NCI-H774 (cell line): ENCODE results near the gene SLC35F3.

Experiments used
- DNase-seq: peaks from one replicate; lab custom pipeline; 2025; lab: John Stamatoyannopoulos, UW

The SLC35F3 gene

DNA sequence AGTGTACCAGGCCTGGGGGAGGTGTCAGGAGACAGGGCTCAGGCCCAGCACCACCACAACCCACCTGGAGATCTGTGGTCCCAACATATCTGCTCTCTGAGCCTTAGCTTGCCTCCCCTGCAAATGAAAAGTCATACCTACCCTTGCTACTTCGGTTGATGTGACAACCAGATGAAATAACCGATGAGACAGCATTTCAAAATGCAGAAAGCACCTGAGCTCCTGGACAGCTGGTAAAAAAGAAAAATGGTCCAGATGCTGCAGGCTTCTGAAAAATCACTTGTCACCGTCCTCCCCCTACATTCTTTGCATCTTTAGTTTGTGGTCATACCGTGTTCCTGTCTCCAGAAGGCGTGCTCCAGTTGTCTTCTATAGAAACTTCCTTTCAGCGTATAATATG lies 416.8 kb downstream of the SLC35F3 start:
- no peak for DNase-seq

DNA sequence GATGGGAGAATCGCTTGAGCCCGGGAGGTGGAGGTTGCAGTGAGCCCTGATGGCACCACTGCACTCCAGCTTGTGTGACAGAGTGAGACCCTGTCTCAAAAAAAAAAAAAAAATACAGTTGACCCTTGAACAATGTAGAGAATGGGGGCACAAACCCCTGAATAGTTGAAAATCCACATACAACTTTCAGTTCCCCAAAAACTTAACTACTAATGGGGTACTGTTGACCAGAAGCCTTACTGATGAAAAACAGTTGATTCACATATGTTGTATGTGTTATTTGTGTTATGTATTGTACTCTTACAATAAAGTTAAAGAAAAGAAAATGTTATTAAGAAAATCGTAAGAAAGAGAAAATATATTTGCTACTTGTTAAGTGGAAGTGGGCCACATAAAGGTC lies 417.6 kb downstream of the SLC35F3 start:
- no peak for DNase-seq

DNA sequence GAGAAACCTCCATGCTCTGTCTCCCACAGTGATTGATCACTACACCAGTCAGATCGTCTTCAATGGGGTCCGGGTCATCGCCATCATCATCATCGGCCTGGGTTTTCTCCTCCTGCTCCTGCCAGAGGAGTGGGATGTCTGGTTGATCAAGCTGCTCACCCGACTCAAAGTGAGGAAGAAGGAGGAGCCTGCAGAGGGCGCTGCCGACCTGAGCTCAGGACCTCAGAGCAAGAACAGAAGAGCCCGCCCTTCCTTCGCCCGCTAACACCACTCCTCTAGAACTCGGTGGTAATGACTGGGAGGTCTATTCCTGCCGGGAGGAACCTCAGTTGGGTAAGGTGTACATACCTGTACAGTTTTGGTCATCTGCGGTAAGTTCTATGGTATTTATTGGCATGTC lies 418.5 kb downstream of the SLC35F3 start:
- peak; percentile 4 for DNase-seq

DNA sequence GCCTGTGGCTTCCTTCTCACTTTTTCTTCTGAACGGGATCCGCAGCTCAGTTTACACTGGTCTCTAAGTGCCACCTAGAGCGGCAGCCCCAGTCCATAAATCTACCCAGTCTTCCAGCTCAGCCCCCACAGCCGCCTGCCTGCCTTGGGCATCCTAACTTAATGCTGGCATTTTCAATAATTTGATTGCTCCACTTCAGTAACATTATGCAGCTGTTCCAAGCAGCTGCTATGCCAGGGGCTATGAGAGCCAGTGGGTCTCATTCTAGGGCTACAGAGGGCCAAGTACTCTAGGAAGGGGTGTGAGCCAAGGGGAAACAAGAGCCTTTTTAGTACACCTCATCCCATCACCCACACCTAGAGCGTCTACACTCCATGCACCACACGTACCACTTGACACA lies 420.3 kb downstream of the SLC35F3 start:
- no peak for DNase-seq

DNA sequence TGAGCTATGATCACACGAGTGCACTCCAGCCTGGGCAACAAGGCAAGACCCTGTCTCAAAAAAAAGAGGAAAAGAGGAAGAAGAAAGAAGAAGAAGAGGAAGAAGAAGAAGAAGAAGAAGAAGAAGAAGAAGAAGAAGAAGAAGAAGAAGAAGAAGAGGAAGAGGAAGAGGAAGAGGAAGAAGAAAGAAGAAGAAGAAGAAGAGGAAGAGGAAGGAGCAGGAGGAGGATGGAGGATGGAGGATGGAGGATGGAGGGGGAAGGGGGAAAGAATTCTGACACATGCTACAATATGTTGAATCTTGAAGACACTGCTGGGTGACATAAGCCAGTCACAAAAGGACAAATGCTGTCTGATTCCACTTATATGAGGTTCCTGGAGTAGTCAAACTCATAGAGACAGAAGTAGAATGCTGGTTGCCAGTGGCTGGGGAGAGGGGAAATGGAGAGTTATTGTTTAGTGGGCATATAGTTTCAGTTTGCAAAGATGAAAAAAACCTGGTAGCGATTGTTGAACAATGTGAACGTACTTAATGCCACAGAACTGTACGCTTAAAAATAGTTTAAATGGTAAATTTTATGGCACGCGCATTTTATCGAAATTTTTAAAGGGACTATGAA lies 421.5 kb downstream of the SLC35F3 start:
- no peak for DNase-seq

DNA sequence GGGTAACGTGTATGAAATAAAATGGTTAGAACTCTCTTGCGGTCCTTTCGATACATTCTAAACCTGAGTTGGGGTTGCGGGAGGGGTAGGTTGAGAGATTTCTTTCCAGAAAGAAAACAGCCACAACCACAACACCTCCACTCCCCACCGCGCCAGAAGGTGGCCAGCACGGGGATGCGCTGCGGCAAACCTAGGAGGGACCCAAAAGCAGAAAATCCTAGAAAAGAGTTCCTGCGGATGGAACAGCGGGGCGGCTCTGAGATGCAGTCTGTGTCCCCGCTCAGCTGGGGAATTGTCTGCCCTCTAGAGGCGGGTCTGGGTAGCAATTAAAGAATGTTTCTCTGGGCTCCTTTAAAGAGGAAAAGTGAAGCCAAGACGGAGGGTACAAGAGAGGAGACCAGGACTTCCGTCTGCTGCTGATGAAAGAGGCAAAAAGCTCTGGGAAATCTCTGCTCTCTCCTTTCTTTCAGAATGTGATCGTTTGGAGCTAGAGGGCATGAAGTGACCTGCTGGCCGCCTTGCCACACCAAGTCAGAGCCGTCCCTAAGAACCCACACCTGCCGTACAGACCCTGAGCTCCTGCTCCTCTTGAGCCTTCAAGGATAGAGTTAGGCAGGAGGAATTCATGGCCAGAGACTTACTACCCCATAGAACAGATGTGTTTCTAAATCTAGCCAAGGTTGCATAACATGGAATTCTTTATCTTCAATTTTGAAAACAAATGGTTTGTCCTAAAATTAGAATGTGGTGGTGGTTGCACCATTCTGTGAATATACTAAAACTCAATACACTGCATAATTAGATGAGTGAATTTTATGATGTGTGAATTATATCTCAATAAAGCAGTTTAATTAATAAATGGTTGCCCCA lies 422.3 kb downstream of the SLC35F3 start:
- peak; percentile 45 for DNase-seq

DNA sequence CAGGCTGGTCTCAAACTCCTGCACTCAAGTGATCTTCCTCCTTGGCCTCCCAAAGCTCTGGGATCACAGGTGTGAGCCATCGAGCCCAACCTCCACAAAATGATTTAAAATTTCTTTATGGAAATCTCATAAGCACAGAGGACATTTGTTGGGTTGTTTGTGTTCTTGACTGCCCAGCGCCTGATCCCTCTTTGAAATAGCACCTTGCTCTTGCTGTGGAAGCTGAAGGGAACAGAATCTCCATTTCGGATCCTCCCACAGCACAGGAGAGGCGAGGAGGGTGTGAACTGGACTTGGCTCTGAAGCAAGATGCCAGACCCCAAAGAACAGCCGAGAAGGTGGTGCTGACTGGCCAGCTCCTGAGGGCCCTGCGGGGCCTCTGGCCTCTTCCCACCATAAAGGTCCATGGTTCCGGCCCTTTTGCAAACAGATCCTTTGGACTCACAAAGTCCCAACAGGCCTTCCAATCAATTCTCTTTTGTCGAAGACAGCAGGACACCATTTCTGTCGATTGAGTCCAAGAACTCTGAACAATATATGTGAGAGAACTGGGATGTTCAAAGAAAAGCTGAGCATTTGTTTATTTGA lies 423.2 kb downstream of the SLC35F3 start:
- no peak for DNase-seq

DNA sequence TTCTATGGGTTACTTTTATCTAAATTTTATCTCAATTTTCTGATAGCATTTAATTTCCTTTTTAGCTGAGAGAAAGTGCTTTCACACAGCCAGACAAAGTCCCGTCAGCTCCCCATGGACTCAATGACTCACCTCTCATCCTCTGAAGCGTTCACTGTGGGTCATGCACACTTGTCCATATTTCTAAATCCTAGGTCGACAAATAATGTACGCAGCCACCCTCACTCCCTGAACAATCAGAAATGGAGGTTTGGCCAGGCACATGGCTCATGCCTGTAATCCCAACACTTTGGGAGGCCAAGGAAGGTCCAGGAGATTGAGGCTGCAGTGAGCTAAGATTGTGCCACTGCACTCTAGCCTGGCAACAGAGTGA lies 426.4 kb downstream of the SLC35F3 start:
- DNase-seq = no peak

DNA sequence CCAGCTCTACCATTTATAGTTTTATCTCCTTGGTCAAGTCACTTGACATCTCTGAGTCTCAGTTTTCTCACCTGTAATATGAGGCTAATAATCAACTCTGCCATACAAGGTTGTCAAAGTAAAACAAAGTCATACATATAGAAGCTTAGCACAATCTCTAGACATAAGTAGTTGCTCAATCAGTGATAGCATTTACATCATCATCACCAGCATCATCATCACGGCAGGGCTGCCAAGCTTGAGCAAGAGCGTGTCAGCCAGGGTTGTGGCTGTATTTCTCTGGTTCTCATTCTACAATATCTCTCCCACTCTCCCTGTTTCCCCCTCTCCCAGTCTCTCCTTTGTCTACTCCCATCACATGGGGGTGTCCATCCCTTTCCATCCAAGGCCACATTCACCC lies 427.0 kb downstream of the SLC35F3 start:
- DNase-seq = no peak

DNA sequence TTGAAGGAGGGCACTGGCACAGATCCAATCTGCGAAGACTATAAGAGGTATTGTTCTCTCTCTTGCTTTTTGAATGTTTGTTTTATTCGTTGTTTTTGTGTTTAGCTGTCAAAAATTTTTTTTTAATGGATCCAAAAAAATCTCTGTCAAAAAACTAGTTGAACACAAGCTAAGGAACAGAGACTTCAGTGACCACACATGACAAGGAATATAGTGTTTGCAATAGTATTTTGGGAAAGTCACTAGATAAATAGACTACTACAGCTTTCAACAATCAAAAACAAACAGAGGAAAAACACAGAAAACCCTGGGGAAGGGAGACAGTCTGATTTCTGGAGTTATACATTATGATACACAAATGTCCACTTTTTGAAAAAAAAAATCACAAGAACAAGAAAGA lies 431.9 kb downstream of the SLC35F3 start:
- DNase-seq = no peak

DNA sequence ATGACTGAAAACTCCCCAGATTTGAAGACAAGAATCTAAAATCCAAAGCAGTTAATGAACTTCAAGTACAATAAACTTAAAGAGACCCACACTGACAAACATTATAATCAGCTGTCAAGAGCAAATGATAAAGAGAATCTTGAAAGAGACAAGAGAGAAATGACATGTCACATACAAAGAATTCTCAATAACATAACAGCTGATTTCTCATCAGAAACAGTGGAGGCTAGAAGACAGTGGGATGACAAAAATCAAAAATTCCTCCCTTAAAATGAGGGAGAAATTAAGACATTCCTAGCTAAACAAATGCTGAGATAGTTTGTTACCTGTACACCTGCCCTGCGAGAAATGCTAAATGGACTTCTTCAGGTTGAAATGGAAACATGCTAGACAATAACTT lies 432.8 kb downstream of the SLC35F3 start:
- no peak for DNase-seq

DNA sequence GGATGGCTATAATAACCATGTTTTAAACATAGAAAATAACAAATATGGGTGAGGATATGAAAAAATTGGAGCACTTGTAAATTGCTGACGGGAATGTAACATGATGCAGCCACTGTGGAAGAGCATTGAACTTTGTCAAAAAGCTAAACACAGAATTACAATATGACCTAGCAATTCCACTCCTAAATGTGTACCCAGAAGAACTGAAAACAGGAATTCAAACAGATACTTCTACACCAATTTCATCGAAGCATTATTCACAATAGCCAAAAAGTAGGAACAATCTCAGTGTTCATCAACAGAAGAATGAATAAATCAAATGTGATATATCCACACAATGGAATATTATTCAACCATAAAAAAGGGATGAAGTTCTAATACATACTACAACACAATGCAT lies 436.1 kb downstream of the SLC35F3 start:
- no peak for DNase-seq

DNA sequence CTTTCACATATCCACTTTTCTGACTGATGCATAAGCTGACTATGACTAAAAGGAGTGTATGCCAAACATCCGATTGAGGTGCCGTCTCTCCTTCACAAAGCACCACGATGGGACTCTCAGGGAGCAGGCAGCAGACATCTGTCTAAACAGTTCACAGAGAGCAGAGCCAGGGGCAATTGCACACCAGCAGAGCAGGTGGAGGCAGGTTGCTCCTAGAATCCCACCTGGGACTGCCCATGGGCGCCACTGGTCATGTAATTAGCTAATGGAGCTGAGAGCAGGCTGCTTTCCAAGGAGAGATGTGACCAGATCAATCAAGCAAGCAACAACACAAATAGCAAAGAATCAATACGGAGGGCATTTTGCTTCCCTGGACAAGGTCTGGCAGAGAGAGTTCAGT lies 438.3 kb downstream of the SLC35F3 start:
- DNase-seq = no peak

DNA sequence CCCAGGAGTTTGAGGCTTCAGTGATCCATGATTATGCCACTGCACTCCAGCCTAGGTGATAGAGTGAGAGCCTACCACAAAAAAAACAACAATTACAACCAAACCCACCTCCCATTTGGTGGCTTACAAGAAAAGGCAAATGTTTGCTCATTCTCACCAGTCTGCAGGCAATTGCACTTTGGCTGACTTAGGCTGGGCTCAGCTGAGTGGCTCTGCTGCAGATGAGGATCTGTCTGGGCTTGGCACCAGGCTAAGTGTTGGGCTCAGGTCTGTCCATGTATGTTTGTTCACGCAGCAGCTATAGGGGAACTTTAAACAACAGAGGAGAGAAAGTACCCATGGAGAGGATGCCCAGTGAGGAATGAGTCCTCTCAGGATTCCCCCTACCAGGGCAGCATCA lies 440.8 kb downstream of the SLC35F3 start:
- DNase-seq = no peak

DNA sequence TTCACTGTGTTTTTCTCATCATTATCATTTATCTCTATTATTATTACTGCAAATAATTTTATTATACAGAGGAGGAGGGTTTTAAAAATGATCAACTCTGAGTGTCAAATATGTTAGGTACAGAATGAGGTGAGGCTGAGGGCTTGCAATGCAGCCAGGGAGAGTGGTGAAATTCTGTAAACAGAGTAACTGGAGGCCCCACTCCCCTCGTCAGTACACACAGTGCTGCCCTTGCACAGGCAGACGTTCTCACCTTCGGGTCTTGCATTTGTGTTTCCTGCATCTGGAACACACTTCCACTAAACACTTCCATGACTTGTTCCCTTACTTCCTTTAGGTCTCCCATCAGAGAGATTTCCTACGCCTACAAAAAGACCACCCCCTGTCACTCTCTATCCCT lies 444.5 kb downstream of the SLC35F3 start:
- DNase-seq = no peak

DNA sequence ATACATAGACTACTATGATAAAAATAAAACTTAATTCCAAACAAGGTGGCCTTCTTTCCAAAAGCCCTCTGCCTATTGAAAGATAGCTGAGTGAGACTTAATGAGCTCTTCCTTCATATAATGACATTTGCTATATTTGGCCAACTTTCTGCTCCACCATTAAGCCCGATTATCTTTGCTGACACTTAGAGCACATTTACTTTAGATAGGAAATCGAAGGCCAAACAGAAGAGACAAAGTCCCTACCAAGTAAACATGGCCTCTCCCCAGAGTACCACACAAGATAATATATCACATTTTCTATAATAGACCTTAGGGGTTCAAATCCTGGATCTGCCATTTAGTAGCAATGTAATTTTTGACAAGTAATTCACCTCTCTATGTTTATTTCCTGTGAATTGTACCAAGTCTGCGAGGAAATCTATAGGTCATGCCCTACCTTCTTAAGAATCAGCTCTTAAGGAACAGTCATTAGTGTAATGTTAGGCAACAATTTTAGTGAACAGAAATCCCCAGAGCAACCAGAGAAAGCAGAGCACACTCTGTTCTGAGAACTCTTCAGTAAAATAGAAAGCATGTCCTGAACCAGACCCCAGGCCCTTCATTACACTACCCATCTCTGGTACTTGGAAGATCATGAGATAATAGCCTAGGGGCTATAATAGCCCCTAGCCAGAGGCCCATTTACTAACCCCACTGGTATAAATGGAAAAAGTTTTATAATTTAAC lies 451.5 kb downstream of the SLC35F3 start:
- DNase-seq = no peak

DNA sequence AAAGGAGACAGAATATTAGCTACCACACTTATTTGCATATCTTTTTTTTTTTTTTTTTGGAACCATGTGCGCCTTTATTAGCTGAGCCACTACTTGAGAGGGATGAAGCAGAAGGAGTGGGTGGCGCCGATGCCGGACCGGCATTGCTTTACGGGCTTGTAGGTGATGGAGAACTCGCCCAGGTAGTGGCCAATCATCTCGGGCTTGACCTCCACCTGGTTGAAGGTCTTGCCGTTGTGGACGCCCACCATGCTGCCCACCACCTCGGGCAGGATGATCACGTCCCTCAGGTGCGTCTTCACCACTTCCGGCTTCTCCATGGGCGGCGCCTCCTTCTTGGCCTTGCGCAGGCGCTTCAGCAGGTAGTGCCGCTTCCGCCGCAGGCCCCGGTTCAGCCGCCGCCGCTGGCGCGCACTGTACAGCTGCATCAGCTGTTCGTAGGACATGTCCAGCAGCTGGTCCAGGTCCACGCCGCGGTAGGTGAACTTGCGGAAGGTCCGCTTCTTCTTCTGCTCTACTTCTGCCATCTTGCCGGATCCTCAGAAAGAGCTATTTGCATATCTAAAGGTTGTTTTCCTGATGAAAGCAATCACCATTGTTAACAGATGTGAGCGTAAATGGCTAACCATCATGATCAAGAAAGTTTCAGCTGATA lies 452.3 kb downstream of the SLC35F3 start:
- peak; percentile 71 for DNase-seq

DNA sequence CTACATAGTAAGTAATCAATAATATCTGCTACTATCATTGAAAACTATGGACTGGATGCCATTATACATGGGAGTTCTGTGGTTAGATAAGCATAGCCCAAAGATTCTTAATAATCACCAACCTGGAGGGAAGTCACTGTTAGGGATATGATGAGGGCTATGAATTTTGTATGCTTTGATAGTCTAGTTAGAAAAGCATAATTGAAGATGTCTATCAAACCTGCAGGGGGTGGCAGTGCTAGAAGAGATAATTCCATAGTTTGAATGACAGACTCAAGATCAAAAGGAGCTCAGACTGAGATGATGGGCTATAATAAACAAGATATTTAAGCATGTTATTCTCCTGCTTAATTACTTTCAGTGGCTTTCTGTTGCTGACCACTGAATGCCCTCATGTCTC lies 453.4 kb downstream of the SLC35F3 start:
- no peak for DNase-seq

DNA sequence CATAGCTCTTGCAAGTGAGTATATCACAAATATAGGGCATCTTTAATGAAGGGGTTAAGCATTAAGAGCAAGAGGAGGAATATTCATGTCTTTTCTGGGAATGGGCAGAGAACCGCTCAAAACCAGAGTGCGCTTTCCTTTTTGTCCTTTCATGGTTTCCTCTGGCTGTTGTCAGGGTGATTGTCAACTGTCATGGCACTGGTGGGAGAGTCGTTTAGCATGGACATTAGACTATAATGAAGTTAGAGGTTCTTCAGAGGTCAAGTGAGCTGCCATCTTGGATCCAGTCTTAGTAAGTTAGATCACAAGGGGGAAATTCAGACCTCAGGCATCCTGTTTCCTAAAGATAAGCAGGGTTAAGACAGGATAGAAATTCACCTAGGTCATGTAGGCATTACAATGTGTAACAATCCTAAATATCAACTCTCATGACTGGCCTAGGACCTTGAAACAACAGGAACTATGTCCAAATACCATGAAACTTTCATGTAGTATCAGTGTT lies 456.7 kb downstream of the SLC35F3 start:
- no peak for DNase-seq

DNA sequence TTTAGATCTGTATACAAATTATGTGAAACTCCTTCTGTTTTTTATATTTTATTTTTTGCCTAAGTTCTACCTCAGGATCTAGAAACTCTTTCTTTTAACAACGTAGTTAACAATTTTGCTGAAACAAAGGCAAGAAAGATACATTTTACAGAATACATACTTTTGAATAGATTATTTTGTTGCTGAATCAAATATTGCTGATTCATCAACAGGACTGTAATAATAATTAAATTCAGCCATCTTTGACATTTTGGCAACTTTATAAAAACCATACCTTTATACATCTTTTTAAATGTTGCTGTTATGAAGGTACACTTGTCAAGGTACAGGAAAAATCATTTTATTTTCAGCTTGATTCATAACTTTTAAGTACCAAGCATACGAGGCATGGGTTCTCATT lies 458.1 kb downstream of the SLC35F3 start:
- DNase-seq = no peak

DNA sequence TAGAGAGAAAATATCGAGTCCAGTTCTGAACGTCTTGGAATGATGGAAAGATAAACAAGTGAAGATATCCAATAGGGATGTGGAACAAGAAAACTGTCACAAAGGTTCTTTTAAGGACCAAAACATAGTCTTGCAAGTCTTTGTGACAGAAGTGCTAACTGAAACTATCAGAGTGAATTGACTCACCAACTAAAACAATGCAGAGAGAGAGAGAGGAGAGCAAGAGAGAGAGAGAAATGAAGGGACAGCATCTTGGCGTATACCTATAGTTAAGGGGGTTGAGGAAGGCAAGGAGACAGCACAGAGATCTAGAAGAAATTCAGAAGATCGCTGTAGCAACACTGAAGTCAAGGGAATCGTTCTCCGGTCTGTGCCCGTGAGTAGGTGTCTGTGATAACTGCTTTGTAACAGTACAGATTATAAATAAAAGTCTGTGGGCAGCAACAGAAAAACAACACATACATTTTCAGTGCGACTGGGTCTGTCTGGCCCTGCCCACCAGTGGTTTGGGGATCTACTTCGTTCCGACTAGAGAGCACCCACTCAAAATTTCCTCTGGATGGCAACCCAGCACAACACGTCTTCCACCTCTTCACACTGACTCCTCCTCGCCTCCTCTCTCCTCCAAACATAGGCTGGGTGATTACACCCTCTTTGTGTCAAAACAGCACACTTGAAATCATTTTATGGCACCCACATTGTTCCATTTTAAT lies 464.0 kb downstream of the SLC35F3 start:
- no peak for DNase-seq
